ENCODE data around the gene JMJD8.

GRCh38 chr16:686459-687260 is 2.5 kb upstream of the JMJD8 start:
- TF ChIP-seq CTCF (IDR thresholded peaks at IDR 0.05; ENCODE audit: low read length) (no peak), EZH2phosphoT487 (IDR thresholded peaks at IDR 0.05; ENCODE audit: low read length) (no peak)

All from MM.1S (cell line).